Panc1 (cell line): ENCODE data around the gene CANT1. TPM values are rescaled to one million over a fixed set of nuclear protein-coding genes. Genes with fewer than 3 reads are reported as not detected.

ENCODE experiments used
- ATAC-seq: fragments of 200-7000 bp; cut with Tn5 transposase; 2 replicates; pipeline ENCODE4 v1.9.1; 2020; ENCODE audit warnings: mild to moderate bottlenecking, moderate library complexity
- BruUV-seq: library from RNA; stranded (reverse); fragments of 400-500 nt; replicated peaks from 2 replicates; lab custom pipeline; 2021; lab: Mats Ljungman, UMichigan
- CTCF ChIA-PET: fragments of 300-600 bp; sonication (Branson Sonifier 250); formaldehyde crosslinking; loops from one replicate; lab custom pipeline; 2022; ENCODE audit warnings: antibody characterized with exemption; lab: Charles Lee
- POLR2A ChIA-PET: fragments of 300-600 bp; sonication (Branson Sonifier 250); formaldehyde crosslinking; loops from one replicate; lab custom pipeline; 2022; ENCODE audit warnings: antibody characterized with exemption; lab: Charles Lee
- DNase-seq: peaks from one replicate; pipeline ENCODE4 v3.0.0-alpha.2; 2010; ENCODE audit warnings: low read depth, low spot score
- H3K27ac ChIP-seq: 2 replicates; pipeline ENCODE4 v1.5.1; 2011; ENCODE audit warnings: mild to moderate bottlenecking, low read length, inconsistent platforms
- H3K27me3 ChIP-seq: fragments of 200-500 bp; sonication (Bioruptor generic); 2 replicates; pipeline ENCODE4 v1.6.0; 2014; ENCODE audit warnings: low read length, inconsistent platforms; ENCODE audit not compliant: control insufficient read depth, insufficient read depth
- H3K36me3 ChIP-seq: fragments of 200-500 bp; sonication (Bioruptor generic); 2 replicates; pipeline ENCODE4 v1.5.1; 2014; ENCODE audit warnings: inconsistent platforms, mild to moderate bottlenecking, low read length, moderate library complexity; ENCODE audit not compliant: control insufficient read depth, insufficient read depth
- H3K4me1 ChIP-seq: 2 replicates; pipeline ENCODE4 v1.5.1; 2011; ENCODE audit warnings: inconsistent platforms, mild to moderate bottlenecking, low read length, moderate library complexity; ENCODE audit not compliant: control insufficient read depth, insufficient read depth
- H3K4me3 ChIP-seq, 2 experiments: 2 replicates each; pipeline ENCODE4 v1.5.1; 2011 to 2012; ENCODE audit warnings: low read depth in 2 of 2, low read length in 2 of 2, mild to moderate bottlenecking in 2 of 2, inconsistent platforms in 1 of 2, moderate library complexity in 1 of 2
- H3K9me3 ChIP-seq: fragments of 200-500 bp; sonication (Bioruptor generic); 2 replicates; pipeline ENCODE4 v1.5.1; 2014; ENCODE audit warnings: low read depth, mild to moderate bottlenecking, inconsistent platforms, low read length, moderate library complexity; ENCODE audit not compliant: control insufficient read depth, insufficient read depth
- CTCF ChIP-seq: fragments of 450-650 bp; IDR thresholded peaks from 2 replicates; pipeline ENCODE4 v1.5.1; 2017; ENCODE audit warnings: mild to moderate bottlenecking
- POLR2AphosphoS5 ChIP-seq: IDR thresholded peaks from 2 replicates; pipeline ENCODE4 v1.6.1; 2012; ENCODE audit warnings: mild to moderate bottlenecking, low read depth, low read length, moderate library complexity
- SIN3A ChIP-seq: IDR thresholded peaks from 2 replicates; pipeline ENCODE4 v1.6.1; 2012; ENCODE audit warnings: low read depth, mild to moderate bottlenecking, low read length, moderate library complexity, borderline replicate concordance; ENCODE audit not compliant: insufficient read depth
- TCF7L2 ChIP-seq: IDR thresholded peaks from 2 replicates; pipeline ENCODE4 v1.6.1; 2011; ENCODE audit warnings: mild to moderate bottlenecking, low read depth, low read length, inconsistent platforms
- in situ Hi-C: cut with HindIII; loops from 2 replicates; pipeline ENCODE4 v1.10.0; 2016; ENCODE audit warnings: low sequenced_read_pairs, low pct_unique_long_range_greater_than_20kb
- intact Hi-C: fragments of 100-400 bp; cut with micrococcal nuclease; formaldehyde crosslinking; loops from one replicate; pipeline ENCODE4 v1.10.0; 2022; ENCODE audit not compliant: unreplicated experiment
- total RNA-seq: library from RNA; stranded (reverse); gene quantifications from one replicate; pipeline ENCODE4 v1.2.1, GENCODE V29; 2021; ENCODE audit not compliant: unreplicated experiment
- TF ChIP-seq, protein P1 (sequence below), 2 experiments: IDR thresholded peaks; 2 replicates each; pipeline ENCODE4 v1.6.1; 2011 to 2012; ENCODE audit warnings: low read depth in 2 of 2, control low read depth in 1 of 2, low read length in 1 of 2, mild to moderate bottlenecking in 1 of 2, moderate library complexity in 1 of 2; ENCODE audit not compliant: insufficient read depth in 1 of 2

Gene CANT1
- total RNA-seq, 1 experiment from 2014 or later: 160 TPM

DNA sequence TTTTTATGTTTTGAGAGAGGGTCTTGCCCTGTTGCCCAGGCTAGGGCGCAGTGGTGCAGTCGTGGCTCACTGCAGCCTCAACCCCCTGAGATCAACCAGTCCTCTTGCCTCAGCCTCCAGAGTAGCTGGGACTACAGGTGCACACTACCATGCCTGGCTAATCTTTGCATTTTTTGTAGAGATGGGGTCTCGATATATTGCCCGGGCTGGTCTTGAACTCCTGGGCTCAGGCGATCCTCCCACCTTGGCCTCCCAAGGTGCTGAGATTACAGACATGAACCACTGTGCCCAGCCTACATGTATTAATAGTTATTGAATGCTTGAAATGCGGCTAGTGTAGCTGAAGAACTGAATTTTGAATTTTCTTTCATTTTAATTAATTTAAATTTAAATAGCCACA is 26.6 kb upstream of the CANT1 start:
- CTCF ChIA-PET: interaction anchor here (1.5 kb wide), 1 partner anchor 9 kb away, joined by 5 read pairs; no protein-coding TSS in a partner anchor
- intact Hi-C loops (no loop called here), in situ Hi-C loops (no loop called here)
- POLR2A ChIA-PET: no interaction called here
- DNase-seq (no peak), ATAC-seq (no peak)
- Histone ChIP-seq H3K4me3 (no peak overlapping the region), H3K4me1 (0 out of 2 replicates have a peak, but pooled peaks cover 5% of the 10 kb centered on the region), H3K9me3 (no peaks in the 10 kb centered on the region), H3K36me3 (no peaks in the 10 kb centered on the region), H3K27ac (no peak overlapping the region), H3K27me3 (no peaks in the 10 kb centered on the region)
- TF ChIP-seq SIN3A (no peak), POLR2AphosphoS5 (no peak), TCF7L2 (no peak), CTCF (no peak)
- TF ChIP-seq, protein P1, sequence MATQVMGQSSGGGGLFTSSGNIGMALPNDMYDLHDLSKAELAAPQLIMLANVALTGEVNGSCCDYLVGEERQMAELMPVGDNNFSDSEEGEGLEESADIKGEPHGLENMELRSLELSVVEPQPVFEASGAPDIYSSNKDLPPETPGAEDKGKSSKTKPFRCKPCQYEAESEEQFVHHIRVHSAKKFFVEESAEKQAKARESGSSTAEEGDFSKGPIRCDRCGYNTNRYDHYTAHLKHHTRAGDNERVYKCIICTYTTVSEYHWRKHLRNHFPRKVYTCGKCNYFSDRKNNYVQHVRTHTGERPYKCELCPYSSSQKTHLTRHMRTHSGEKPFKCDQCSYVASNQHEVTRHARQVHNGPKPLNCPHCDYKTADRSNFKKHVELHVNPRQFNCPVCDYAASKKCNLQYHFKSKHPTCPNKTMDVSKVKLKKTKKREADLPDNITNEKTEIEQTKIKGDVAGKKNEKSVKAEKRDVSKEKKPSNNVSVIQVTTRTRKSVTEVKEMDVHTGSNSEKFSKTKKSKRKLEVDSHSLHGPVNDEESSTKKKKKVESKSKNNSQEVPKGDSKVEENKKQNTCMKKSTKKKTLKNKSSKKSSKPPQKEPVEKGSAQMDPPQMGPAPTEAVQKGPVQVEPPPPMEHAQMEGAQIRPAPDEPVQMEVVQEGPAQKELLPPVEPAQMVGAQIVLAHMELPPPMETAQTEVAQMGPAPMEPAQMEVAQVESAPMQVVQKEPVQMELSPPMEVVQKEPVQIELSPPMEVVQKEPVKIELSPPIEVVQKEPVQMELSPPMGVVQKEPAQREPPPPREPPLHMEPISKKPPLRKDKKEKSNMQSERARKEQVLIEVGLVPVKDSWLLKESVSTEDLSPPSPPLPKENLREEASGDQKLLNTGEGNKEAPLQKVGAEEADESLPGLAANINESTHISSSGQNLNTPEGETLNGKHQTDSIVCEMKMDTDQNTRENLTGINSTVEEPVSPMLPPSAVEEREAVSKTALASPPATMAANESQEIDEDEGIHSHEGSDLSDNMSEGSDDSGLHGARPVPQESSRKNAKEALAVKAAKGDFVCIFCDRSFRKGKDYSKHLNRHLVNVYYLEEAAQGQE (IDR thresholded peaks at IDR 0.05; ENCODE audit: insufficient read depth in 1 of 2, low read depth in 2 of 2, low read length in 1 of 2): no peak
- BruUV-seq: no TSS peak

DNA sequence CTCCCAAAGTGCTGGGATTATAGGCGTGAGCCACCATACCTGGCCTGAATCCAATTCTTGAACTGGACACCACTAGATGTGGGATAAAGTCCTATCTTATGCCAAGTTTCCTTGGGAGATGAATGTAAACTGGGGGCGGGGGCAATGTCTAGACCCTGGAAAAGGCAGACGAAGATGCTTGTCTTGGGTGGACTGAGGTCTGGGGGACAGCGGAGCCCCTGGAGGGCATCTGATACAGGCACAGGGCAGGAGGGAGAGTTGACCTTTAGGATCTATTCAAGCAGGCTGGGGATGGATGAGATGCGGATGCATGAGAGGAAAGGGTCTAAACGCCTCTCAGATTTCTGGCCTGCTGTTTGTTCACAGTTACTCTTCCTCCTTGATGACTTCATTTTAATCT is 26.1 kb upstream of the CANT1 start:
- TF ChIP-seq, protein P1 (IDR thresholded peaks at IDR 0.05; ENCODE audit: insufficient read depth in 1 of 2, low read depth in 2 of 2, low read length in 1 of 2): no peak
- TF ChIP-seq TCF7L2 (no peak), CTCF (no peak), POLR2AphosphoS5 (no peak), SIN3A (no peak)
- DNase-seq: no peak
- intact Hi-C loops: no loop called here
- Histone ChIP-seq H3K27ac (no peak overlapping the region), H3K4me1 (0 out of 2 replicates have a peak, but pooled peaks cover 5% of the 10 kb centered on the region), H3K4me3 (no peak overlapping the region), H3K36me3 (no peaks in the 10 kb centered on the region), H3K27me3 (no peaks in the 10 kb centered on the region), H3K9me3 (no peaks in the 10 kb centered on the region)
- ATAC-seq: no peak
- BruUV-seq: no TSS peak
- in situ Hi-C loops: no loop called here
- ChIA-PET POLR2A (no interaction called here), CTCF (interaction anchor here (0.7 to 1.5 kb wide), 3 partner anchors 10 to 51 kb away, joined by 3 to 5 read pairs (median 3); no protein-coding TSS in a partner anchor)
